GM12801 (cell line): ENCODE data around the gene PRKAB1.

Experiments
- CTCF ChIP-seq: IDR thresholded peaks from one replicate; pipeline ENCODE4 v1.5.1; 2011; ENCODE audit warnings: control low read depth; ENCODE audit not compliant: insufficient read length; ENCODE audit errors: extremely low read depth

PRKAB1 gene

GRCh38 chr12:119687879-119688278, 19.9 kb downstream of the PRKAB1 start:
- no peak for TF ChIP-seq CTCF

- no peak for TF ChIP-seq CTCF
These were observed 22.1 kb downstream of the PRKAB1 start for GRCh38 chr12:119689935-119690500.

GRCh38 chr12:119691202-119691810, 23.4 kb downstream of the PRKAB1 start:
- no peak for TF ChIP-seq CTCF

GRCh38 chr12:119692410-119692809, 24.5 kb downstream of the PRKAB1 start:
- TF ChIP-seq CTCF = no peak

- TF ChIP-seq CTCF = no peak
These were observed 25.1 kb downstream of the PRKAB1 start for GRCh38 chr12:119692997-119693396.

GRCh38 chr12:119693511-119693910, 25.6 kb downstream of the PRKAB1 start:
- TF ChIP-seq CTCF = no peak

- TF ChIP-seq CTCF = no peak
These were observed 26.2 kb downstream of the PRKAB1 start for GRCh38 chr12:119694111-119694510.
